Measurements from ENCODE around the gene CAP2.
"Not testable (repeated sequence)": the region's sequence is repeated elsewhere in the genome, so short reads cannot be mapped to it uniquely, and the experiment has no call there.

Gene CAP2

DNA sequence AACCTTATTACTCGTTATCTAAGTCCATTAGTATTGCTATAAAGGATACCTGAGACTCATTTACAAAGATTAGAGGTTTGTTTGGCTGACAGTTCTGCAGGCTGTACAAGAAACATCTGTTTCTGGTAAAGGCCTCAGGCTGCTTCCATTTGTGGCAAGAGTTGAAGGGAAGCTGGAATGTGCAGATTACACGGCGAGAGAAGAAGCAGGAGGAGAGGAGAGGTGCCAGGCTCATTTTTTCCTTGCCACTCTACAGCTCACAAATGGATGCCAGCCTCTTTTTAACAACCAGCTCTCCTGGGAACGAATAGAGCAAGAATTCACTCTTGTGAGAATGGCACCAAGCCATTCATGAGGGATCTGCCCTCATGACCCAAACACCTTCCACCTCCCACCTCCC, 14.7 kb downstream of the CAP2 start (continued):
- TF ChIP-seq, protein P1, sequence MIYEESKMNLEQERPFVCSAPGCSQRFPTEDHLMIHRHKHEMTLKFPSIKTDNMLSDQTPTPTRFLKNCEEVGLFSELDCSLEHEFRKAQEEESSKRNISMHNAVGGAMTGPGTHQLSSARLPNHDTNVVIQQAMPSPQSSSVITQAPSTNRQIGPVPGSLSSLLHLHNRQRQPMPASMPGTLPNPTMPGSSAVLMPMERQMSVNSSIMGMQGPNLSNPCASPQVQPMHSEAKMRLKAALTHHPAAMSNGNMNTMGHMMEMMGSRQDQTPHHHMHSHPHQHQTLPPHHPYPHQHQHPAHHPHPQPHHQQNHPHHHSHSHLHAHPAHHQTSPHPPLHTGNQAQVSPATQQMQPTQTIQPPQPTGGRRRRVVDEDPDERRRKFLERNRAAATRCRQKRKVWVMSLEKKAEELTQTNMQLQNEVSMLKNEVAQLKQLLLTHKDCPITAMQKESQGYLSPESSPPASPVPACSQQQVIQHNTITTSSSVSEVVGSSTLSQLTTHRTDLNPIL (CRISPR knock-in tag; IDR thresholded peaks at IDR 0.05; ENCODE audit: low read depth), result no peak
- no peak for TF ChIP-seq RARB (CRISPR knock-in tag; IDR thresholded peaks at IDR 0.05)

DNA sequence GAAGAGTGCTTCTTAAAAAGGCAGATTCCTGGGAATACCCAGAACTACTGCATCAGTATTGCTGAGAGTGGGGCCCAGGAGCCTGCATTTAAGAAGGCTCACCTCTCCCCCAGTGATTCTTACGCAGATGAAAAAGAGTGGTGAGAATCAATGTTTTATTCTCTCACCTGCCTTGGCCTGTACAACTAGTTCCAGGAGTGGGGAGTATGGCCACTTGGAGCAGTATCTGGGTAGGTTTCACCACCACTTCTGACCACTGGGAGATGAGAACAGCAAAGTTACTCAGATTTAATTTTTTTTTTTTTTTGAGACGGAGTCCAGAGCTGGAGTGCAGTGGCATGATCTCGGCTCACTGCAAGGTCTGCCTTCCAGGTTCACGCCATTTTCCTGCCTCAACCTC, 16.9 kb downstream of the CAP2 start:
- no peak for TF ChIP-seq PPARA (CRISPR knock-in tag; IDR thresholded peaks at IDR 0.05; ENCODE audit: borderline replicate concordance)
- TF ChIP-seq, protein P2, sequence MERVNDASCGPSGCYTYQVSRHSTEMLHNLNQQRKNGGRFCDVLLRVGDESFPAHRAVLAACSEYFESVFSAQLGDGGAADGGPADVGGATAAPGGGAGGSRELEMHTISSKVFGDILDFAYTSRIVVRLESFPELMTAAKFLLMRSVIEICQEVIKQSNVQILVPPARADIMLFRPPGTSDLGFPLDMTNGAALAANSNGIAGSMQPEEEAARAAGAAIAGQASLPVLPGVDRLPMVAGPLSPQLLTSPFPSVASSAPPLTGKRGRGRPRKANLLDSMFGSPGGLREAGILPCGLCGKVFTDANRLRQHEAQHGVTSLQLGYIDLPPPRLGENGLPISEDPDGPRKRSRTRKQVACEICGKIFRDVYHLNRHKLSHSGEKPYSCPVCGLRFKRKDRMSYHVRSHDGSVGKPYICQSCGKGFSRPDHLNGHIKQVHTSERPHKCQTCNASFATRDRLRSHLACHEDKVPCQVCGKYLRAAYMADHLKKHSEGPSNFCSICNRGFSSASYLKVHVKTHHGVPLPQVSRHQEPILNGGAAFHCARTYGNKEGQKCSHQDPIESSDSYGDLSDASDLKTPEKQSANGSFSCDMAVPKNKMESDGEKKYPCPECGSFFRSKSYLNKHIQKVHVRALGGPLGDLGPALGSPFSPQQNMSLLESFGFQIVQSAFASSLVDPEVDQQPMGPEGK (CRISPR knock-in tag; IDR thresholded peaks at IDR 0.05; ENCODE audit: borderline replicate concordance), result no peak
- TF ChIP-seq, protein P1 (CRISPR knock-in tag; IDR thresholded peaks at IDR 0.05; ENCODE audit: low read depth), result no peak
- TF ChIP-seq SNAI2 (CRISPR knock-in tag; IDR thresholded peaks at IDR 0.05), result no peak
- TF ChIP-seq ISL1 (CRISPR knock-in tag; IDR thresholded peaks at IDR 0.05), result no peak
- TF ChIP-seq GLIS3 (CRISPR knock-in tag; IDR thresholded peaks at IDR 0.05), result no peak
- no peak for TF ChIP-seq CSDC2 (CRISPR knock-in tag; IDR thresholded peaks at IDR 0.05)
- TF ChIP-seq ARNTL (CRISPR knock-in tag; IDR thresholded peaks at IDR 0.05; ENCODE audit: borderline replicate concordance, low read depth), result no peak
- TF ChIP-seq, protein P3, sequence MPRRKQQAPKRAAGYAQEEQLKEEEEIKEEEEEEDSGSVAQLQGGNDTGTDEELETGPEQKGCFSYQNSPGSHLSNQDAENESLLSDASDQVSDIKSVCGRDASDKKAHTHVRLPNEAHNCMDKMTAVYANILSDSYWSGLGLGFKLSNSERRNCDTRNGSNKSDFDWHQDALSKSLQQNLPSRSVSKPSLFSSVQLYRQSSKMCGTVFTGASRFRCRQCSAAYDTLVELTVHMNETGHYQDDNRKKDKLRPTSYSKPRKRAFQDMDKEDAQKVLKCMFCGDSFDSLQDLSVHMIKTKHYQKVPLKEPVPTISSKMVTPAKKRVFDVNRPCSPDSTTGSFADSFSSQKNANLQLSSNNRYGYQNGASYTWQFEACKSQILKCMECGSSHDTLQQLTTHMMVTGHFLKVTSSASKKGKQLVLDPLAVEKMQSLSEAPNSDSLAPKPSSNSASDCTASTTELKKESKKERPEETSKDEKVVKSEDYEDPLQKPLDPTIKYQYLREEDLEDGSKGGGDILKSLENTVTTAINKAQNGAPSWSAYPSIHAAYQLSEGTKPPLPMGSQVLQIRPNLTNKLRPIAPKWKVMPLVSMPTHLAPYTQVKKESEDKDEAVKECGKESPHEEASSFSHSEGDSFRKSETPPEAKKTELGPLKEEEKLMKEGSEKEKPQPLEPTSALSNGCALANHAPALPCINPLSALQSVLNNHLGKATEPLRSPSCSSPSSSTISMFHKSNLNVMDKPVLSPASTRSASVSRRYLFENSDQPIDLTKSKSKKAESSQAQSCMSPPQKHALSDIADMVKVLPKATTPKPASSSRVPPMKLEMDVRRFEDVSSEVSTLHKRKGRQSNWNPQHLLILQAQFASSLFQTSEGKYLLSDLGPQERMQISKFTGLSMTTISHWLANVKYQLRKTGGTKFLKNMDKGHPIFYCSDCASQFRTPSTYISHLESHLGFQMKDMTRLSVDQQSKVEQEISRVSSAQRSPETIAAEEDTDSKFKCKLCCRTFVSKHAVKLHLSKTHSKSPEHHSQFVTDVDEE (CRISPR knock-in tag; IDR thresholded peaks at IDR 0.05), result no peak
- no peak for TF ChIP-seq ZNF565 (CRISPR knock-in tag; conservative IDR thresholded peaks at IDR 0.05; ENCODE audit: low read depth)
- TF ChIP-seq TOX (CRISPR knock-in tag; IDR thresholded peaks at IDR 0.05; ENCODE audit: borderline replicate concordance), result no peak
- no peak for TF ChIP-seq BACH2 (CRISPR knock-in tag; IDR thresholded peaks at IDR 0.05; ENCODE audit: borderline replicate concordance)
- no peak for TF ChIP-seq RARB (CRISPR knock-in tag; IDR thresholded peaks at IDR 0.05)
- no peak for ATAC-seq

DNA sequence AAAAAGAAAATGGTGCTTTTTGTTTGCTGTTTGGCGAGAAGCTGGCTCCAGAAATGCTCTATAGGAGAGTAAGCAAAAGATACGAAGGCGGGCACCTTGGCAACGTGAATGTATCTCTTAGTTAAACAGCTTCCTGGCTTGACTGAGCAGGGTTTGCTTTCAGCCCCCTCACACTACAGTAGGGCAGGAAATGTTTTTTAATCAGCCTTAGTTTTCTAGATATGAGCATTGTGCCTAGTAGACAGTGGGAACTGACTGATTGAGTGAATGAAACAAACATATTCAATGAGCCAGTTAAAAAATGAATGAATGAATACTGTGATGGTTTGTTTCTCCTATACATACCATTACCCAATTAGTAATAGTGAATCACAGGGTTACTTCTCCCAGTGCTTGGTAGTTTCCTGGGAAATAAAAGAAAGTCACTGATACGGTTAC, 19.9 kb downstream of the CAP2 start:
- TF ChIP-seq, protein P3 (CRISPR knock-in tag; IDR thresholded peaks at IDR 0.05), result no peak
- no peak for TF ChIP-seq ZFP3 (CRISPR knock-in tag; IDR thresholded peaks at IDR 0.05)
- TF ChIP-seq ZNF565 (CRISPR knock-in tag; conservative IDR thresholded peaks at IDR 0.05; ENCODE audit: low read depth), result no peak
- no peak for TF ChIP-seq ARNTL (CRISPR knock-in tag; IDR thresholded peaks at IDR 0.05; ENCODE audit: borderline replicate concordance, low read depth)
- TF ChIP-seq, protein P1 (CRISPR knock-in tag; IDR thresholded peaks at IDR 0.05; ENCODE audit: low read depth), result no peak
- TF ChIP-seq ZNF8 (CRISPR knock-in tag; IDR thresholded peaks at IDR 0.05), result no peak
- no peak for TF ChIP-seq SNAI2 (CRISPR knock-in tag; IDR thresholded peaks at IDR 0.05)
- TF ChIP-seq BACH2 (CRISPR knock-in tag; IDR thresholded peaks at IDR 0.05; ENCODE audit: borderline replicate concordance), result no peak
- TF ChIP-seq PPARA (CRISPR knock-in tag; IDR thresholded peaks at IDR 0.05; ENCODE audit: borderline replicate concordance), result no peak
- no peak for TF ChIP-seq CSDC2 (CRISPR knock-in tag; IDR thresholded peaks at IDR 0.05)
- TF ChIP-seq TOX (CRISPR knock-in tag; IDR thresholded peaks at IDR 0.05; ENCODE audit: borderline replicate concordance), result no peak
- ATAC-seq, result no peak

DNA sequence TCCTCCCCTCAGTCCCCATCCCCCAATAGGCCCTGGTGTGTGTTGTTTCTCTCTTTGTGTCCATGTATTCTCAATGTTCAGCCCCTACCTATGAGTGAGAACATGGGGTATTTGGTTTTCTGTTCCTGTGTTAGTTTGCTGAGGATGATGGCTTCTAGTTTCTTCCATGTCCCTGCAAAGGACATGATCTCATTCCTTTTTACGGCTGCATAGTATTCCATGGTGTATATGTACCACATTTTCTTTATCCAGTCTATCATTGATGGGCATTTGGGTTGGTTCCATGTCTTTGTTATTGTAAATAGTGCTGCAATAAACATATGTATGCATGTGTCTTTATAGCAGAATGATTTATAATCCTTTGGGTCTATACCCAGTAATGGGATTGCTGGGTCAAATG, 21.0 kb downstream of the CAP2 start:
- ATAC-seq, result not testable (repeated sequence)
